ENCODE measurements around the gene NUDT3.

- TF ChIP-seq PML (IDR thresholded peaks at IDR 0.05; ENCODE audit: low read length) (no peak), RBM14 (IDR thresholded peaks at IDR 0.05; ENCODE audit: borderline replicate concordance, insufficient read depth, low read depth, low read length) (no peak), SREBF2 (CRISPR knock-in tag; IDR thresholded peaks at IDR 0.05) (no peak), ZNF639 (CRISPR knock-in tag; conservative IDR thresholded peaks at IDR 0.05 in 1 of 2, IDR thresholded peaks at IDR 0.05 in 1 of 2) (no peak), PRDM10 (IDR thresholded peaks at IDR 0.05; ENCODE audit: partially characterized antibody) (no peak), CUX1 (CRISPR knock-in tag; IDR thresholded peaks at IDR 0.05) (no peak)
- TF ChIP-seq, protein P1, sequence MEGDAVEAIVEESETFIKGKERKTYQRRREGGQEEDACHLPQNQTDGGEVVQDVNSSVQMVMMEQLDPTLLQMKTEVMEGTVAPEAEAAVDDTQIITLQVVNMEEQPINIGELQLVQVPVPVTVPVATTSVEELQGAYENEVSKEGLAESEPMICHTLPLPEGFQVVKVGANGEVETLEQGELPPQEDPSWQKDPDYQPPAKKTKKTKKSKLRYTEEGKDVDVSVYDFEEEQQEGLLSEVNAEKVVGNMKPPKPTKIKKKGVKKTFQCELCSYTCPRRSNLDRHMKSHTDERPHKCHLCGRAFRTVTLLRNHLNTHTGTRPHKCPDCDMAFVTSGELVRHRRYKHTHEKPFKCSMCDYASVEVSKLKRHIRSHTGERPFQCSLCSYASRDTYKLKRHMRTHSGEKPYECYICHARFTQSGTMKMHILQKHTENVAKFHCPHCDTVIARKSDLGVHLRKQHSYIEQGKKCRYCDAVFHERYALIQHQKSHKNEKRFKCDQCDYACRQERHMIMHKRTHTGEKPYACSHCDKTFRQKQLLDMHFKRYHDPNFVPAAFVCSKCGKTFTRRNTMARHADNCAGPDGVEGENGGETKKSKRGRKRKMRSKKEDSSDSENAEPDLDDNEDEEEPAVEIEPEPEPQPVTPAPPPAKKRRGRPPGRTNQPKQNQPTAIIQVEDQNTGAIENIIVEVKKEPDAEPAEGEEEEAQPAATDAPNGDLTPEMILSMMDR (IDR thresholded peaks at IDR 0.05 in 2 of 3, conservative IDR thresholded peaks at IDR 0.05 in 1 of 3; ENCODE audit: insufficient read depth in 2 of 3, low read depth in 1 of 3, low read length in 3 of 3) = no peak
These were observed 4.0 kb downstream of the NUDT3 start for GRCh38 chr6:34388421-34388820.
